Left lung (tissue), 10 donors: ENCODE measurements around the gene MARK4. TPM values are rescaled to one million over a fixed set of nuclear protein-coding genes. Genes with fewer than 3 reads are reported as not detected.
A peak's percentile ranks its signal among the peaks of the same experiment; 100 is the strongest.

ENCODE experiments used
- ATAC-seq: fragments of 200-7000 bp; cut with Tn5 transposase; one replicate; pipeline ENCODE4 v1.9.1; 2020; ENCODE audit warnings: moderate library complexity
- DNase-seq, 4 donors: peaks; one replicate each; pipeline ENCODE4 v3.0.0-alpha.2; 2013 to 2020
- H3K27ac ChIP-seq, 2 donors: fragments of 200-600 bp; sonication (generic) in 1 of 2; one replicate each; pipeline versions ENCODE4 v1.5.0 to v1.8.0; 2020 to 2021
- H3K27me3 ChIP-seq, 2 donors: fragments of 200-600 bp; sonication (generic) in 1 of 2; one replicate each; pipeline versions ENCODE4 v1.5.0 to v1.8.0; 2020 to 2021
- H3K36me3 ChIP-seq, 2 donors: fragments of 200-600 bp; sonication (generic) in 1 of 2; one replicate each; pipeline versions ENCODE4 v1.5.0 to v1.8.0; 2020 to 2021
- H3K4me1 ChIP-seq, 2 donors: fragments of 200-600 bp; one replicate each; pipeline ENCODE4 v1.8.0; 2021
- H3K4me3 ChIP-seq, 2 donors: fragments of 200-600 bp; sonication (generic) in 1 of 2; one replicate each; pipeline versions ENCODE4 v1.5.0 to v1.8.0; 2020 to 2021; ENCODE audit warnings: mild to moderate bottlenecking in 1 of 2
- H3K9me3 ChIP-seq, 2 donors: fragments of 200-600 bp; sonication (generic) in 1 of 2; one replicate each; pipeline versions ENCODE4 v1.5.0 to v1.8.0; 2020 to 2021
- CTCF ChIP-seq, 2 donors: fragments of 200-600 bp; sonication (generic) in 1 of 2; IDR thresholded peaks; one replicate each; pipeline versions ENCODE4 v1.5.0 to v1.8.0; 2021; ENCODE audit warnings: antibody characterized with exemption in 2 of 2
- intact Hi-C, 2 donors: fragments of 100-400 bp; cut with DNase I; formaldehyde crosslinking; loops; one replicate each; pipeline versions ENCODE4 v1.11.2 to v1.14.2; 2022
- polyA plus RNA-seq, 6 donors: library from polyadenylated mRNA; unstranded; fragments of 120-200 nt; gene quantifications; one replicate each; pipeline ENCODE4 v1.2.1, GENCODE V29; 2013; ENCODE audit not compliant: insufficient read length in 6 of 6
- total RNA-seq, 2 donors: library from RNA; stranded (reverse); fragmentation: NEBNext Ultra II Directional; extraction: Animal tissue kit (Norgen Biotek cat#: 25700); gene quantifications; one replicate each; pipeline ENCODE4 v1.2.1, GENCODE V29; 2021
- donor health status: DM: no; HTN: yes; CAD: no.
- donor health status: DM: no; HTN: no; CAD: no.

MARK4 gene
- total and polyA plus RNA-seq, 8 donors = 24.6 to 46.4 (median 37.5) TPM

DNA sequence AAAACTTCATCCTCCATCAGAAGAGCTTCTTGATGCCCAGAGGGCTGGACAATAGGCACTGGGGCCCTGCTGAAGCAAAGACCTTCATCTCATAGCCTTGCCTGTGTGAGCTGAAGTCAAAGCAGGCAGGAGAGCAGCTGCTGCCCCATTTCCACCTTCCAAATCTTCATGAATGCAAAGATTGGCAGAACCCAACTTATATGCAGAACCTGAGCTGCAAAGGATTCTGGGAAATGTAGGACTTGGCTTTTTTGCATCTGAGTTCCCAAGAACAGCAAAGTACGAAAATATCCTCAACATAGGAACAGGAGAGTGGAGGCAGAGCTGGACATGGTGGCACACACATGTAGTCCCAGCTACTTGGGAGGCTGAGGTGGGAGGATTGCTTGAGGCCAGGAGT, 40.8 kb downstream of the MARK4 start:
- intact Hi-C loops = no loop called here
- no peaks in the 10 kb centered on the region for H3K9me3 ChIP-seq
- no peak overlapping the region for H3K4me3 ChIP-seq
- no peak for ATAC-seq
- DNase-seq = no peak
- no peaks in the 10 kb centered on the region for H3K4me1 ChIP-seq
- TF ChIP-seq CTCF (IDR thresholded peaks at IDR 0.05) = no peak
- no peaks in the 10 kb centered on the region for H3K27me3 ChIP-seq
- peaks cover 0 to 77% of the 10 kb centered on the region in 2 donors for H3K36me3 ChIP-seq
- no peak overlapping the region for H3K27ac ChIP-seq

DNA sequence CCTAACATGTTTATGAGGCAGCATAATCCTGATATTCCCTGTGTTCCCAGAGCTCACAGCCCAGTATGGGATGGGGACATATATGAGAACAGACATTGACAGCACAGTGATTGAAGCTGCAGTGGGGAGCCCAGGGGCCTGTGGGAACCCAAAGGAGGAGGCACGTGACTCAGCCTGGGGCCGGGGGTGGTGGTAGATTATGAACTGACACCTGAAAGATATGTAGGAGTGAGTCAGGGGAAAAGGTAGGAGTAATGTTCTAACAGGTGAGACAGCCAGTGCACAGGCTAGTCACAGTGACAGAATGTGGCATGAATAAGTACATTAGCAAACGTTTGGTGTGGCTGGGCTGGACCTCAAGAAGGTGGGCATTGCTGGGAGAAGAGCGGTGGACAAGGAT, 42.6 kb downstream of the MARK4 start:
- Histone ChIP-seq H3K27me3 (no peaks in the 10 kb centered on the region), H3K4me3 (no peak overlapping the region), H3K36me3 (peaks cover 0 to 72% of the 10 kb centered on the region in 2 donors), H3K9me3 (no peaks in the 10 kb centered on the region), H3K4me1 (no peaks in the 10 kb centered on the region), H3K27ac (no peak overlapping the region)
- no peak for TF ChIP-seq CTCF (IDR thresholded peaks at IDR 0.05)
- DNase-seq (no peak), ATAC-seq (no peak)
- intact Hi-C loops = no loop called here

DNA sequence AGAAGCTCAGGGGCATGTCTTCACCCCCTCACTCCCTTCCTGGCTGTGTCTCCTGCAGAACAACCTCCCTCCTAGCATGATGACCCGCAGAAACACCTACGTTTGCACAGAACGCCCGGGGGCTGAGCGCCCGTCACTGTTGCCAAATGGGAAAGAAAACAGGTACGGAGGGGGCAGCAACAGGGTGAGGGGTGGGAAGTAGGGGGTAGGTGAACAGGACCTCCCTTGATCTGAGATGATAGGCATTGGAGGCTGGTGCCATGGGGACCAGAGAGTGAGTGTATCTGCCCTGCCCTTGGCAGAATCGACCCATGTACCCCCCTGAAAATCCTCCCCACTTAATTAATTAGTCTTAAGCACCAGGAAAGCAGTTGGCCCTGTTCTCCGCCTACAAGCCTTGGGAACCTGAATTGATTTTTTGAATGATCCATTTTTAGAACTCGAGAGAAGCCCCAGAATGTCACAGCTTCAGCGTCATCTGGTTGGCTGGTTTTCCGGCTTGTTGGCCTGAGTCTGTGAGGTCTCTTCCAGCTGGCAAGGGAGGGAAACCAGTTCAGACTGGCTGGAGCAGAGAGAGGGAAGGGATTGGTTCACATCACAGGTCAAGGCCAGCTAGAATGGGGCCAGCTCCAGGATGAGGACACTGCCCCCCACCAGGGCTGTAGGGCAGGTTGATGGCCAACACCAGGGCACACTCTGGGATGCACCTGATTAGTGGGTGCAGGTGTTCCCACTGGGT, 43.4 kb downstream of the MARK4 start:
- no peaks in the 10 kb centered on the region for H3K27me3 ChIP-seq
- no peak for ATAC-seq
- intact Hi-C loops = no loop called here
- H3K4me1 ChIP-seq = no peaks in the 10 kb centered on the region
- peak in 1 of 4 donors; percentile 26 for DNase-seq
- no peak for TF ChIP-seq CTCF (IDR thresholded peaks at IDR 0.05)
- peaks cover 0 to 73% of the 10 kb centered on the region in 2 donors for H3K36me3 ChIP-seq
- H3K27ac ChIP-seq = no peak overlapping the region
- H3K9me3 ChIP-seq = no peaks in the 10 kb centered on the region
- no peak overlapping the region for H3K4me3 ChIP-seq

- DNase-seq (no peak), ATAC-seq (no peak)
- intact Hi-C loops = no loop called here
- Histone ChIP-seq H3K4me3 (no peak overlapping the region), H3K27ac (no peak overlapping the region), H3K4me1 (no peaks in the 10 kb centered on the region), H3K9me3 (no peaks in the 10 kb centered on the region), H3K36me3 (peaks cover 0 to 73% of the 10 kb centered on the region in 2 donors), H3K27me3 (no peaks in the 10 kb centered on the region)
- no peak for TF ChIP-seq CTCF (IDR thresholded peaks at IDR 0.05)
These were observed 44.8 kb downstream of the MARK4 start for GRCh38 chr19:45295873-45296272.

DNA sequence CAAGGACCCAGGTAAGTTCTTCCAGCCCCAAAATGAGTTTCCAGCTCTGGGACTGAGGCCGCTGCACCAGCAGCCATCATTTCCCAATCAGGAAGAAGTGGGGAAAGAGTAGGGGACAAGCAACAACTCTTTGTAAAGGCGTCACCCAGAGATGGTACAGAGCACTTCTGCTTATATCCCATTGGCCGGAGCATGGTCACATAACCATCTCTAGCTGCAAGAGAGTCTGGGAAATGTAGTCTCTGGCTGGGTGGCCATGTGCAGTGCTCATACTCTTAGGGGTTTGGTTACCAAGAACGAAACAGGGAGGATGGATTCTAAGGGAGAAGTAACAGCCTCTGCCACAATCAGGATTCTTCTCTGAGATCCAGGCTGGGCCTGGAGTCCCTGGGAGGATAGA, 45.3 kb downstream of the MARK4 start:
- no peak for DNase-seq
- ATAC-seq = peak; percentile 27
- H3K27me3 ChIP-seq = no peaks in the 10 kb centered on the region
- H3K36me3 ChIP-seq = peaks cover 0 to 73% of the 10 kb centered on the region in 2 donors
- H3K27ac ChIP-seq = no peak overlapping the region
- no peaks in the 10 kb centered on the region for H3K9me3 ChIP-seq
- H3K4me3 ChIP-seq = no peak overlapping the region
- no peak for TF ChIP-seq CTCF (IDR thresholded peaks at IDR 0.05)
- intact Hi-C loops = no loop called here
- H3K4me1 ChIP-seq = no peaks in the 10 kb centered on the region
